HepG2 (cell line): Measurements from ENCODE around the gene PSD4. TPM values are rescaled to one million over a fixed set of nuclear protein-coding genes. Genes with fewer than 3 reads are reported as not detected.
A peak's percentile ranks its signal among the peaks of the same experiment; 100 is the strongest.

Experiments
- ATF5 ChIP-seq: sonication (generic); formaldehyde crosslinking; IDR thresholded peaks from 2 replicates; pipeline ENCODE4 v1.4.0; 2020; ENCODE audit warnings: mild to moderate bottlenecking, low read depth, missing genetic modification reagents
- CBX2 ChIP-seq, 2 experiments: fragments of 200-600 bp in 1 of 2; sonication (generic); formaldehyde crosslinking in 1 of 2; IDR thresholded peaks; 2 replicates each; pipeline versions ENCODE4 v1.7.0 to v1.8.1; 2018 to 2022; ENCODE audit warnings: low read depth in 2 of 2, low read length in 1 of 2, mild to moderate bottlenecking in 1 of 2, missing genetic modification reagents in 1 of 2
- GATAD2A ChIP-seq: IDR thresholded peaks from 2 replicates; pipeline ENCODE4 v1.6.1; 2016
- HNF4A ChIP-seq: sonication (generic); formaldehyde crosslinking; IDR thresholded peaks from 2 replicates; pipeline ENCODE4 v1.4.0; 2020; ENCODE audit warnings: missing genetic modification reagents
- HNF4G ChIP-seq, 2 experiments: sonication (generic) in 1 of 2; formaldehyde crosslinking in 1 of 2; IDR thresholded peaks; 2 replicates each; pipeline versions ENCODE4 v1.4.0 to v1.6.1; 2011 to 2020; ENCODE audit warnings: borderline replicate concordance in 2 of 2, low read depth in 2 of 2, mild to moderate bottlenecking in 2 of 2, low read length in 1 of 2, missing genetic modification reagents in 1 of 2, moderate library complexity in 1 of 2
- IRF1 ChIP-seq: sonication (generic); formaldehyde crosslinking; IDR thresholded peaks from 2 replicates; pipeline ENCODE4 v1.4.0; 2020; ENCODE audit warnings: low read depth, mild to moderate bottlenecking, missing genetic modification reagents
- MED13 ChIP-seq: sonication (generic); formaldehyde crosslinking; IDR thresholded peaks from 2 replicates; pipeline ENCODE4 v1.5.0; 2020; ENCODE audit warnings: missing genetic modification reagents
- NFAT5 ChIP-seq: sonication (generic); formaldehyde crosslinking; IDR thresholded peaks from 2 replicates; pipeline ENCODE4 v1.4.0; 2020; ENCODE audit warnings: missing genetic modification reagents
- NPAS2 ChIP-seq: sonication (generic); formaldehyde crosslinking; IDR thresholded peaks from 2 replicates; pipeline ENCODE4 v1.8.0; 2022; ENCODE audit warnings: mild to moderate bottlenecking, missing genetic modification reagents, borderline replicate concordance
- NR2F6 ChIP-seq, 2 experiments: IDR thresholded peaks; 2 replicates each; pipeline ENCODE4 v1.6.1; 2016; ENCODE audit warnings: antibody characterized with exemption in 1 of 2, mild to moderate bottlenecking in 1 of 2
- RXRA ChIP-seq: sonication (generic); formaldehyde crosslinking; IDR thresholded peaks from 2 replicates; pipeline ENCODE4 v1.5.1; 2020; ENCODE audit warnings: missing genetic modification reagents
- TGIF2 ChIP-seq: IDR thresholded peaks from 2 replicates; pipeline ENCODE4 v1.6.1; 2016; ENCODE audit warnings: control low read depth, missing compliant biosample characterization
- YEATS4 ChIP-seq: sonication (generic); formaldehyde crosslinking; IDR thresholded peaks from 2 replicates; pipeline ENCODE4 v1.4.0; 2020; ENCODE audit warnings: missing genetic modification reagents, borderline replicate concordance
- ZFP36L1 ChIP-seq: sonication (generic); formaldehyde crosslinking; IDR thresholded peaks from 2 replicates; pipeline ENCODE4 v1.8.0; 2022; ENCODE audit warnings: mild to moderate bottlenecking, missing genetic modification reagents, moderate library complexity
- ZNF124 ChIP-seq: sonication (generic); formaldehyde crosslinking; IDR thresholded peaks from 2 replicates; pipeline ENCODE4 v1.4.0; 2020; ENCODE audit warnings: missing genetic modification reagents
- ZNF775 ChIP-seq: sonication (generic); formaldehyde crosslinking; IDR thresholded peaks from 2 replicates; pipeline ENCODE4 v1.4.0; 2020; ENCODE audit warnings: missing genetic modification reagents, mild to moderate bottlenecking, moderate library complexity, borderline replicate concordance
- ZXDC ChIP-seq: sonication (generic); formaldehyde crosslinking; IDR thresholded peaks from 2 replicates; pipeline ENCODE4 v1.5.0; 2020; ENCODE audit warnings: mild to moderate bottlenecking, missing genetic modification reagents
- polyA plus RNA-seq, 8 experiments: library from polyadenylated mRNA; depleted of rRNA in 3 of 8; stranded (reverse) in 7 of 8; unstranded in 1 of 8; fragments of >200 nt; fragmentation: Illumina TruSeq in 4 of 8; extraction: Trizol in 4 of 8; gene quantifications; 2 replicates each; pipeline versions ENCODE4 v1.2.1 to v1.2.3, GENCODE V29; 2011 to 2016; ENCODE audit warnings: low read depth in 4 of 8, missing spikeins in 1 of 8, mixed read lengths in 1 of 8; ENCODE audit not compliant: insufficient read depth in 1 of 8
- total RNA-seq, 5 experiments: library from RNA; depleted of rRNA; stranded (reverse); fragments of >200 nt; fragmentation: Illumina TruSeq; extraction: Trizol; gene quantifications; 2 replicates each; pipeline ENCODE4 v1.2.3, GENCODE V29; 2016; ENCODE audit warnings: low read depth in 1 of 5

PSD4 gene
- total and polyA plus RNA-seq, 2 of the 13 experiments (the other 11 are each of a cell fraction or from before 2014, with no cell fraction given): 5.8 to 9.4 TPM

- TF ChIP-seq NFAT5 (CRISPR knock-in tag) (no peak), CBX2 (IDR thresholded peaks at IDR 0.05; ENCODE audit: low read depth, low read length) (no peak), CBX2 (CRISPR knock-in tag; IDR thresholded peaks at IDR 0.05; ENCODE audit: low read depth) (no peak; the same call in 1 of the 2 replicates), IRF1 (no peak), GATAD2A (CRISPR knock-in tag) (0 out of 2 replicates have a peak, but pooled peaks have one; percentile 23), ATF5 (no peak), ZXDC (CRISPR knock-in tag) (no peak; the same call in 1 of the 2 replicates), ZFP36L1 (CRISPR knock-in tag) (peak; percentile 63; the same call in 1 of the 2 replicates), RXRA (no peak), NR2F6 (IDR thresholded peaks at IDR 0.05) (no peak), NR2F6 (CRISPR knock-in tag; IDR thresholded peaks at IDR 0.05) (no peak), ZNF124 (CRISPR knock-in tag) (0 out of 2 replicates have a peak, but pooled peaks have one; percentile 28), HNF4A (CRISPR knock-in tag) (0 out of 2 replicates have a peak, but pooled peaks have one; percentile 11), TGIF2 (CRISPR knock-in tag) (no peak), HNF4G (IDR thresholded peaks at IDR 0.05; ENCODE audit: borderline replicate concordance, low read depth, low read length) (no peak), HNF4G (CRISPR knock-in tag; IDR thresholded peaks at IDR 0.05; ENCODE audit: borderline replicate concordance, low read depth) (0 out of 2 replicates have a peak, but pooled peaks have one; percentile 11), YEATS4 (CRISPR knock-in tag) (peak; percentile 13; the same call in 1 of the 2 replicates), ZNF775 (no peak), MED13 (no peak), NPAS2 (no peak)
These were observed 35.1 kb upstream of the PSD4 start (continued) for GRCh38 chr2:113138428-113139322.
